HepG2 (cell line): ENCODE measurements around the gene ANKRD12. TPM values are rescaled to one million over a fixed set of nuclear protein-coding genes. Genes with fewer than 3 reads are reported as not detected.
A peak's percentile ranks its signal among the peaks of the same experiment; 100 is the strongest.

Experiments
- ATAC-seq: fragments of 200-7000 bp; cut with Tn5 transposase; 3 replicates; pipeline ENCODE4 v1.9.1; 2020; ENCODE audit warnings: mild to moderate bottlenecking, moderate library complexity
- Bru-seq: library from RNA; stranded (reverse); fragments of 400-500 nt; gene quantifications from one replicate; lab custom pipeline; 2021; lab: Mats Ljungman, UMichigan
- BruChase-seq, 2 experiments: library from RNA; stranded (reverse); fragments of 400-500 nt; gene quantifications; one replicate each; lab custom pipeline; 2021; lab: Mats Ljungman, UMichigan
- BruUV-seq: library from RNA; stranded (reverse); fragments of 400-500 nt; replicated peaks from 2 replicates; lab custom pipeline; 2021; lab: Mats Ljungman, UMichigan
- CTCF ChIA-PET: fragments of 300-600 bp; formaldehyde crosslinking; extraction: SDS; loops from one replicate; lab custom pipeline; 2021; ENCODE audit warnings: low total read pairs, inconsistent platforms, low intra/inter-chr PET ratio; lab: Yijun Ruan, JAX
- POLR2A ChIA-PET: fragments of 350-600 bp; sonication (Branson Sonifier 250); formaldehyde crosslinking; loops from one replicate; lab custom pipeline; 2020; ENCODE audit warnings: antibody characterized with exemption, inconsistent platforms; lab: Yijun Ruan, JAX
- DNase-seq: peaks from one replicate; pipeline ENCODE4 v3.0.0-alpha.2; 2015; ENCODE audit warnings: low spot score
- FAIRE-seq: peaks from 3 replicates; lab custom pipeline; 2011; peaks lifted over from hg19 to GRCh38; lab: Jason Lieb, UNC
- H2AFZ ChIP-seq: one replicate; pipeline ENCODE4 v1.6.1; 2011; ENCODE audit warnings: low read length, inconsistent platforms
- H3K27ac ChIP-seq: fragments of 300-600 bp; 3 replicates; pipeline ENCODE4 v1.8.0; 2011; ENCODE audit warnings: mixed run types, mild to moderate bottlenecking, mixed read lengths, low read length, inconsistent platforms; ENCODE audit not compliant: insufficient read depth; ENCODE audit errors: extremely low read length
- H3K27me3 ChIP-seq, 2 experiments: fragments of 200-600 bp in 1 of 2; 2 replicates in 1 of 2; 3 replicates in 1 of 2; pipeline versions ENCODE4 v1.6.0 to v1.8.0; 2011; ENCODE audit warnings: low read length in 2 of 2, mild to moderate bottlenecking in 2 of 2, moderate library complexity in 2 of 2, inconsistent platforms in 1 of 2; ENCODE audit not compliant: insufficient read depth in 2 of 2, control insufficient read depth in 1 of 2
- H3K36me3 ChIP-seq, 2 experiments: fragments of 200-600 bp in 1 of 2; replicated peaks in 1 of 2; 2 replicates in 1 of 2; 3 replicates in 1 of 2; pipeline versions ENCODE4 v1.5.1 to v1.8.0; 2011; ENCODE audit warnings: low read length in 2 of 2, inconsistent platforms in 1 of 2; ENCODE audit not compliant: insufficient read depth in 2 of 2, control insufficient read depth in 1 of 2
- H3K4me1 ChIP-seq: 2 replicates; pipeline ENCODE4 v1.5.1; 2012; ENCODE audit warnings: low read length, inconsistent platforms; ENCODE audit not compliant: insufficient read depth
- H3K4me2 ChIP-seq: 2 replicates; pipeline ENCODE4 v1.6.0; 2011; ENCODE audit warnings: low read depth, low read length, inconsistent platforms
- H3K4me3 ChIP-seq, 3 experiments: fragments of 200-600 bp in 1 of 3; sonication (generic), shearing (Covaris generic) in 1 of 3; replicated peaks in 1 of 3; 2 replicates each; pipeline ENCODE4 v1.5.1; 2011 to 2016; ENCODE audit warnings: low read length in 3 of 3, inconsistent platforms in 2 of 3, low read depth in 2 of 3, mild to moderate bottlenecking in 2 of 3, control low read depth in 1 of 3, mixed read lengths in 1 of 3; ENCODE audit not compliant: insufficient read depth in 1 of 3
- H3K79me2 ChIP-seq: one replicate; pipeline ENCODE4 v1.6.1; 2011; ENCODE audit warnings: low read length, inconsistent platforms; ENCODE audit not compliant: insufficient read depth
- H3K9ac ChIP-seq: 2 replicates; pipeline ENCODE4 v1.6.0; 2011; ENCODE audit warnings: mild to moderate bottlenecking, low read depth, low read length, inconsistent platforms; ENCODE audit not compliant: insufficient read depth
- H3K9me3 ChIP-seq: 2 replicates; pipeline ENCODE4 v1.5.1; 2012; ENCODE audit warnings: mild to moderate bottlenecking, low read length
- H4K20me1 ChIP-seq: 2 replicates; pipeline ENCODE4 v1.6.0; 2011; ENCODE audit warnings: inconsistent platforms, mild to moderate bottlenecking, low read length, moderate library complexity; ENCODE audit not compliant: insufficient read depth
- CBX1 ChIP-seq: IDR thresholded peaks from one replicate; pipeline ENCODE4 v1.6.1; 2016; ENCODE audit warnings: antibody characterized with exemption, low read depth
- GMEB2 ChIP-seq: IDR thresholded peaks from 2 replicates; pipeline ENCODE4 v1.6.1; 2016; ENCODE audit warnings: missing biosample characterization, missing genetic modification reagents, low read depth
- HNRNPUL1 ChIP-seq: fragments of 200-400 bp; formaldehyde crosslinking; IDR thresholded peaks from 2 replicates; pipeline ENCODE4 v1.6.1; 2017; ENCODE audit warnings: low read depth, mild to moderate bottlenecking, low read length, moderate library complexity
- KDM1A ChIP-seq: IDR thresholded peaks from 2 replicates; pipeline ENCODE4 v1.6.1; 2016; ENCODE audit warnings: missing compliant biosample characterization
- ONECUT2 ChIP-seq: sonication (generic); formaldehyde crosslinking; IDR thresholded peaks from 2 replicates; pipeline ENCODE4 v1.4.0; 2020; ENCODE audit warnings: missing genetic modification reagents
- ZBTB8A ChIP-seq: sonication (generic); formaldehyde crosslinking; IDR thresholded peaks from 2 replicates; pipeline ENCODE4 v1.4.0; 2020; ENCODE audit warnings: mild to moderate bottlenecking, low read depth, missing genetic modification reagents, borderline replicate concordance
- ZFP36L1 ChIP-seq: sonication (generic); formaldehyde crosslinking; IDR thresholded peaks from 2 replicates; pipeline ENCODE4 v1.8.0; 2022; ENCODE audit warnings: mild to moderate bottlenecking, missing genetic modification reagents, moderate library complexity
- ZKSCAN5 ChIP-seq: sonication (generic); formaldehyde crosslinking; IDR thresholded peaks from 2 replicates; pipeline ENCODE4 v1.5.1; 2020; ENCODE audit warnings: mild to moderate bottlenecking, missing genetic modification reagents
- ZNF326 ChIP-seq: sonication (generic); formaldehyde crosslinking; IDR thresholded peaks from 2 replicates; pipeline ENCODE4 v1.4.0; 2020; ENCODE audit warnings: missing genetic modification reagents, borderline replicate concordance
- ZNF335 ChIP-seq: sonication (generic); formaldehyde crosslinking; IDR thresholded peaks from 2 replicates; pipeline ENCODE4 v1.4.0; 2020; ENCODE audit warnings: missing genetic modification reagents
- ZNF432 ChIP-seq: sonication (generic); formaldehyde crosslinking; IDR thresholded peaks from 2 replicates; pipeline ENCODE4 v1.5.0; 2020; ENCODE audit warnings: missing genetic modification reagents, mild to moderate bottlenecking, borderline replicate concordance
- ZNF749 ChIP-seq: sonication (generic); formaldehyde crosslinking; IDR thresholded peaks from 2 replicates; pipeline ENCODE4 v1.8.0; 2022; ENCODE audit warnings: mild to moderate bottlenecking, missing genetic modification reagents, moderate library complexity, borderline replicate concordance
- ZNF775 ChIP-seq: sonication (generic); formaldehyde crosslinking; IDR thresholded peaks from 2 replicates; pipeline ENCODE4 v1.4.0; 2020; ENCODE audit warnings: missing genetic modification reagents, mild to moderate bottlenecking, moderate library complexity, borderline replicate concordance
- WGBS: methylation state at CpG from one replicate; pipeline ENCODE4 v1.1.6; 2017; ENCODE audit warnings: low lambda C conversion rate; 5-methylcytosine and 5-hydroxymethylcytosine counted together
- in situ Hi-C: cut with HindIII; loops from 2 replicates; pipeline ENCODE4 v1.10.0; 2017; ENCODE audit warnings: low pct_unique_long_range_greater_than_20kb; ENCODE audit not compliant: extremely low pct_ligation_motif_present
- intact Hi-C: fragments of 100-400 bp; cut with micrococcal nuclease; formaldehyde crosslinking; loops from one replicate; pipeline ENCODE4 v1.10.0; 2022; ENCODE audit not compliant: unreplicated experiment
- long read RNA-seq, 2 experiments: library from RNA in 1 of 2; library from polyadenylated mRNA in 1 of 2; stranded (forward) in 1 of 2; unstranded in 1 of 2; transcript quantifications; one replicate each; pipeline ENCODE4 v2.0.0, GENCODE V29; 2019 to 2022
- polyA minus RNA-seq, 3 experiments: library from RNA; depleted of rRNA, polyadenylated mRNA; stranded (reverse); fragments of >200 nt; gene quantifications; 2 replicates each; pipeline ENCODE4 v1.2.3, GENCODE V29; 2011; ENCODE audit warnings: low replicate concordance in 1 of 3
- polyA plus RNA-seq, 8 experiments: library from polyadenylated mRNA; depleted of rRNA in 3 of 8; stranded (reverse) in 7 of 8; unstranded in 1 of 8; fragments of >200 nt; fragmentation: Illumina TruSeq in 4 of 8; extraction: Trizol in 4 of 8; gene quantifications; 2 replicates each; pipeline versions ENCODE4 v1.2.1 to v1.2.3, GENCODE V29; 2011 to 2016; ENCODE audit warnings: low read depth in 4 of 8, missing spikeins in 1 of 8, mixed read lengths in 1 of 8; ENCODE audit not compliant: insufficient read depth in 1 of 8
- total RNA-seq, 5 experiments: library from RNA; depleted of rRNA; stranded (reverse); fragments of >200 nt; fragmentation: Illumina TruSeq; extraction: Trizol; gene quantifications; 2 replicates each; pipeline ENCODE4 v1.2.3, GENCODE V29; 2016; ENCODE audit warnings: low read depth in 1 of 5
- TF ChIP-seq, protein P1 (sequence below): sonication (generic); formaldehyde crosslinking; IDR thresholded peaks from 2 replicates; pipeline ENCODE4 v1.4.0; 2020; ENCODE audit warnings: missing genetic modification reagents

ANKRD12 gene
- total RNA-seq (2016; rRNA removed; fragmentation: Illumina TruSeq; extraction: Trizol) (16.8 and 23.2 TPM in 2 replicates), polyA plus RNA-seq (2011; rRNA removed) (5.0 and 6.0 TPM in 2 replicates), polyA minus RNA-seq (2011; rRNA and poly(A)+ RNA removed; ENCODE audit: low replicate concordance) (17.9 and 18.3 TPM in 2 replicates), Bru-seq, nascent RNA (percentile 91 among the genes with signal in this experiment), BruChase-seq, experiment 1, labeled RNA remaining after a 6-hour chase (percentile 89 among the genes with signal in this experiment), BruChase-seq, experiment 2, labeled RNA remaining after a 2-hour chase (percentile 91 among the genes with signal in this experiment)
- 185 and 208 TPM in 2 replicates for total RNA-seq (2016; cell fraction: cytosol; rRNA removed; fragmentation: Illumina TruSeq; extraction: Trizol; ENCODE audit: low read depth)
- 13.8 and 24.0 TPM in 2 replicates for total RNA-seq (2016; cell fraction: insoluble cytoplasmic fraction; rRNA removed; fragmentation: Illumina TruSeq; extraction: Trizol)
- 82.6 and 97.9 TPM in 2 replicates for total RNA-seq (2016; cell fraction: membrane; rRNA removed; fragmentation: Illumina TruSeq; extraction: Trizol)
- 25.9 and 32.4 TPM in 2 replicates for total RNA-seq (2016; cell fraction: nucleus; rRNA removed; fragmentation: Illumina TruSeq; extraction: Trizol)
- 1.1 and 3.2 TPM in 2 replicates for polyA plus RNA-seq (2011; cell fraction: cytosol; rRNA removed)
- 11.1 and 12.2 TPM in 2 replicates for polyA plus RNA-seq (2011; cell fraction: nucleus; rRNA removed)
- polyA plus RNA-seq (2012), result 12.0 and 13.7 TPM in 2 replicates
- polyA plus RNA-seq (2016; cell fraction: cytosol; fragmentation: Illumina TruSeq; extraction: Trizol; ENCODE audit: low read depth), result 0.16 and 0.49 TPM in 2 replicates
- 6.2 and 6.3 TPM in 2 replicates for polyA plus RNA-seq (2016; cell fraction: insoluble cytoplasmic fraction; fragmentation: Illumina TruSeq; extraction: Trizol; ENCODE audit: low read depth)
- polyA plus RNA-seq (2016; cell fraction: membrane; fragmentation: Illumina TruSeq; extraction: Trizol; ENCODE audit: low read depth), result 0.37 and 0.38 TPM in 2 replicates
- 22.3 and 24.5 TPM in 2 replicates for polyA plus RNA-seq (2016; cell fraction: nucleus; fragmentation: Illumina TruSeq; extraction: Trizol; ENCODE audit: insufficient read depth, low read depth)
- 40.9 and 44.7 TPM in 2 replicates for polyA minus RNA-seq (2011; cell fraction: cytosol; rRNA and poly(A)+ RNA removed)
- 80.1 and 85.7 TPM in 2 replicates for polyA minus RNA-seq (2011; cell fraction: nucleus; rRNA and poly(A)+ RNA removed)
- long read RNA-seq, experiment 1, partial matches to known transcripts, result 4 of 17 reads
- long read RNA-seq, experiment 1, other reads (novel, unspliced or antisense), result 13 of 17 reads
- long read RNA-seq, experiment 2, partial matches to known transcripts, result 1 of 11 reads
- long read RNA-seq, experiment 2, other reads (novel, unspliced or antisense), result 10 of 11 reads

DNA sequence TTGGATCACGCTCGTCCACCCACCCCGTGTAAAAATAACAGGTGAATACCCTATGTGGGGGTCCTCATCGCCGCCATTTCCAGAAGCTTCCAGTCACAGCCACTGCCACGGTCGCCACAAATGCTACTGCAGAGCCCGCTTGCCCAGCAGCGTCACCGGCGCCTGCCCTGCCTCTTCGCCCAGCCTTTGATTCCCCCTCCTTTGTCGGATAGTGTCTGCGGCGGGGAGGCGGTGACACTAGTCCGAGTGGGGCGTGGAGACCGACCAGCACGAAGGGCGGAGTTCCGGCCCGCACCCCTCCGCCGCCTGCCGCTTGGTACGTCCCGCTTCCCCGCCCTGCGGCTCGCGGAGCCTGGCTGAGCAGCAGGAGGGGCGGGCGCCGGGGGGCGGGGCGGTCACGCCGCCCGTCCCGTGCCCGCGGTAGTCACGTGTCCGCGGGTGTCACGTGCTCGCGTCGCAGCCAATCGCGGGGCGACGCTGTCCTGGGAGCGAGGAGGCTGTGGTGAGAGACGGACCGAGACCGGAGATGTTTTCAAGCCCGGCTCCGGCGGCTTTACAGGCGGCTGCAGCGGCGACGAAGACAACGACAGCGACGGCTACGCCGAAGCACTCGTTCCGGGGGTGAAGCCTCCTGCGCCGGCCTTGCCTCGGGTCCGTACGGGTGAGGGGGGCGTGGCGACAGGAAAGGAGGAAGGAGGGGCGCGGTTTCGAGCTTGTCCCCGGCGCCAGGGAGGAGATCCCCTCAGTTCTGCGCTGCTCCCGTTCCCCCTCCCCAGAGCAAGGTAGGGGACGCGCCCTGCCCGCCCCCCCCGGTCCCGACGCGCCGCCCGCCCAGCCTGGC lies at the start of gene ANKRD12:
ANKRD12 (plus strand) TSS at position 467 of the 841 bp plus-strand sequence. CDS start 45,652 bp downstream, outside the sequence.
- Histone ChIP-seq H4K20me1 (peaks cover 19% of the 10 kb centered on the region), H3K27ac (peak within 1 kb of the TSS; percentile 97), H3K79me2 (peaks cover 60% of the 10 kb centered on the region), H3K9ac (peak within 1 kb of the TSS; percentile 92), H3K36me3 (peaks cover 2 to 16% of the 10 kb centered on the region in 2 experiments; a peak in 3 of 5 replicates), H3K4me1 (peaks cover 54% of the 10 kb centered on the region), H3K27me3 (no peaks in the 10 kb centered on the region; a peak in 2 of 5 replicates), H3K4me3 (peak within 1 kb of the TSS; percentile 85 to 94 (median 93)), H2AFZ (no peak within 1 kb of the TSS), H3K9me3 (no peaks in the 10 kb centered on the region), H3K4me2 (peak within 1 kb of the TSS; percentile 74)
- no peak for FAIRE-seq
- ChIA-PET CTCF (no interaction called here), POLR2A (interaction anchor here (1.0 to 5.2 kb wide), 11 partner anchors 8 to 63 kb away, joined by 3 to 71 read pairs (median 6); partner anchors contain the start of gene NDUFV2)
- 0% methylated on average over 6 of the region's 95 CpGs for WGBS
- BruUV-seq, result no TSS peak
- peak; percentile 88 for DNase-seq
- in situ Hi-C loops, result loop anchor here (5.0 kb wide), 1 partner anchor 59 kb away; no protein-coding TSS in a partner anchor
- intact Hi-C loops, result loop anchor here (2.0 to 5.0 kb wide), 2 partner anchors 34 to 64 kb away; partner anchors contain the start of gene NDUFV2
- ATAC-seq, result peak; percentile 86
- TF ChIP-seq ZNF432 (CRISPR knock-in tag), result no peak
- no peak for TF ChIP-seq CBX1
- TF ChIP-seq ZKSCAN5, result no peak
- 0 out of 2 replicates have a peak, but pooled peaks have one; percentile 11 for TF ChIP-seq ZFP36L1 (CRISPR knock-in tag)
- peak; percentile 46; the same call in 1 of the 2 replicates for TF ChIP-seq GMEB2 (CRISPR knock-in tag)
- TF ChIP-seq ZNF775 (CRISPR knock-in tag), result no peak
- peak; percentile 85 for TF ChIP-seq ZNF749
- no peak for TF ChIP-seq ZNF335 (CRISPR knock-in tag)
- TF ChIP-seq ZNF326 (CRISPR knock-in tag), result no peak
- TF ChIP-seq, protein P1, sequence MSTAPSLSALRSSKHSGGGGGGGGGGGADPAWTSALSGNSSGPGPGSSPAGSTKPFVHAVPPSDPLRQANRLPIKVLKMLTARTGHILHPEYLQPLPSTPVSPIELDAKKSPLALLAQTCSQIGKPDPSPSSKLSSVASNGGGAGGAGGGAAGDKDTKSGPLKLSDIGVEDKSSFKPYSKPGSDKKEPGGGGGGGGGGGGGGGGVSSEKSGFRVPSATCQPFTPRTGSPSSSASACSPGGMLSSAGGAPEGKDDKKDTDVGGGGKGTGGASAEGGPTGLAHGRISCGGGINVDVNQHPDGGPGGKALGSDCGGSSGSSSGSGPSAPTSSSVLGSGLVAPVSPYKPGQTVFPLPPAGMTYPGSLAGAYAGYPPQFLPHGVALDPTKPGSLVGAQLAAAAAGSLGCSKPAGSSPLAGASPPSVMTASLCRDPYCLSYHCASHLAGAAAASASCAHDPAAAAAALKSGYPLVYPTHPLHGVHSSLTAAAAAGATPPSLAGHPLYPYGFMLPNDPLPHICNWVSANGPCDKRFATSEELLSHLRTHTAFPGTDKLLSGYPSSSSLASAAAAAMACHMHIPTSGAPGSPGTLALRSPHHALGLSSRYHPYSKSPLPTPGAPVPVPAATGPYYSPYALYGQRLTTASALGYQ, result peak; percentile 51; the same call in 1 of the 2 replicates
- TF ChIP-seq ZBTB8A (CRISPR knock-in tag), result peak; percentile 80; the same call in 1 of the 2 replicates
- no peak for TF ChIP-seq KDM1A (CRISPR knock-in tag)
- TF ChIP-seq ONECUT2 (CRISPR knock-in tag), result no peak
- no peak; the same call in 1 of the 2 replicates for TF ChIP-seq HNRNPUL1
